Kidney tubule cell (primary cell): ENCODE measurements around the gene CRIP1.

Source experiments
- DNase-seq: peaks from one replicate; pipeline ENCODE4 v3.0.0-alpha.2; 2018; ENCODE audit warnings: low spot score

CRIP1 gene

DNA sequence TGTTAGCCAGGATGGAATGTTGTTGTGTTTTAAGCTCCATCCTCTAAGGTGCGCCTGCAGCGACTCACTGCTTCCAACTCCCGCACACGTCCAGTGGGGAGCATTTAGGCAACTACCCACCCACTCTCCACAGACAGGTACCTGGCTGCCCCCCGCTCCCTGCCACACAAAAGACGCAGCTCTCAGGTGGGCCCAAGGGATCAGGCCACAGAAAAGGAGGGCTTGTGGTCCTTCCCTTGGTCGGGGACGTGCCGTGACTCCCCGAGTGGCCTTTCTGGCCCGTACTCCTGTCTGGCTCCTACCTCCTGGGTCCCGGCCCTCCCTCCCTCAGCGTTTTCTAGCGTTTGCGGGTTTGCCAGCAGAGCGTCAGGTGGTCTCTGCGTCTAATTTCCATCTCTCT, 20.6 kb downstream of the CRIP1 start:
- no peak for DNase-seq

- DNase-seq: no peak
Observed at GRCh38 chr14:105508069-105508468, 21.4 kb downstream of the CRIP1 start.

DNA sequence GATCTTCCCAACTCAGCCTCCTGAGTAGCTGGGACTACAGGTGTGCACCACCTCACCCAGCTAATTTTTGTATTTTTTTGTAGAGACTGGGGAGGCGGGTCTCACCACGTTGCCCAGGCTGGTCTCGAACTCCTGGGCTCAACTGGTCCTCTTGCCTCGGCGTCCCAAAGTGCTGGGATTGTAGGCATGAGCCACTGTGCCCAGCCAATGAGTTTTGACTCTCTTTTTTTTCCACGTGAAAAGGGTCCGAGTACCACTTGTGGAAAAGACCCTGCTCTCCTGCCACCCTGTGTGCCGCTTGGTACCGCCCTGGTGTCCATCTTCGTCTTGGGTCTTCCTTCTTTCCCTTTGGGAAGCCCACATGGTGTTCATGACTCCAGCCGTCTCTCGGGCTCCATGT, 21.9 kb downstream of the CRIP1 start:
- DNase-seq: no peak

DNA sequence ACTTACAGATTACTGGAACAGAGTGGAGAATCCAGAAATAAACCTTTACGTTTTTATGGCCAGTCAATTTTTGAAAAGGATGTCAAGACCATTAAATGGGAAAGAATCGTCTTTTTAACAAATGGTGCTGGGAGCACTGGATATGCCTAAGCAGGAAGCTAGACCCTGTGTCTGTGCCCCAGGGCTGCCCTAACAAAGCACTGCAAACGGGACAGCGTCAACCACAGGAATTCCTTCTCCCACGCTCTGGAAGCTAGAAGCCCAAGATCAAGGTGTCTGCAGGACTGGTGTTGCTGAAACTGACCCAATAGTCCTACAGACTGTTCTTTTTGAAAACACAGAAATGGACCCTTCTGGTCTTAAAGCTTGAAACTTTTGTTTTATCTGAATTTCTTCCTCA, 30.4 kb downstream of the CRIP1 start:
- no peak for DNase-seq

DNA sequence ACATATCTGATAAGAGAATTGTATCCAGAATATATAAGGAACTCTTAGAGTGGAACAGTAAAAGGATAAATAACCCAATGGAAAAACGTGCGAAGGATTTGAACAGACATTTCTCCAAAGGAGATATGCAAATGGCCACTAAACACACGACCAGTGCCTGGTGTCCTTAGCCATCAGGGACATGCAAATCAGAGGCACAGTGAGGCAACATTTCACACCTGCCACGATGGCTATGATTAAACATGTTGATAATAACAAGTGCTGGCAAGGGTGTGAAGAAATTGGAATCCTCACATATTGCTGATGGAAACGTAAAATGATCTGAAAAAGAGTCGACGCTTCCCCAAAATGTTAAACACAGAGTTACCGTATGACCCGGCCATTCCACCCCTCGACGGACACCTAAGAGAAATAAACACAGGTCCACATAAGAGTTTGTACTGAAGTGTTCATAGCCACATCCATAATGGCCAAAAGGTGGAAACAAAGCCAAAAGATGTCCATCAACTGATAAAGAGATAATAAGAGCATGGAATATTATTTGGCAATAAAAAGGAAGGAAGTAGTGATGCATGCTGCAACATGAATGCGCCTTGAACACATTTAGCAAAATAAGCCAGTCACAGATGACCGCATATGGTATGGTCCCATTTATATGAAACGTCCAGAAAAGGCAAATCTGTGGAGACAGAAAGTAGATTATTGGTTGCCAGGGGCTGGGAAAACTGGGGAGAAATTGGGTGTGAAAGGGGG, 33.4 kb downstream of the CRIP1 start:
- no peak for DNase-seq

- DNase-seq: no peak
Observed at GRCh38 chr14:105525326-105525725, 38.6 kb downstream of the CRIP1 start.

DNA sequence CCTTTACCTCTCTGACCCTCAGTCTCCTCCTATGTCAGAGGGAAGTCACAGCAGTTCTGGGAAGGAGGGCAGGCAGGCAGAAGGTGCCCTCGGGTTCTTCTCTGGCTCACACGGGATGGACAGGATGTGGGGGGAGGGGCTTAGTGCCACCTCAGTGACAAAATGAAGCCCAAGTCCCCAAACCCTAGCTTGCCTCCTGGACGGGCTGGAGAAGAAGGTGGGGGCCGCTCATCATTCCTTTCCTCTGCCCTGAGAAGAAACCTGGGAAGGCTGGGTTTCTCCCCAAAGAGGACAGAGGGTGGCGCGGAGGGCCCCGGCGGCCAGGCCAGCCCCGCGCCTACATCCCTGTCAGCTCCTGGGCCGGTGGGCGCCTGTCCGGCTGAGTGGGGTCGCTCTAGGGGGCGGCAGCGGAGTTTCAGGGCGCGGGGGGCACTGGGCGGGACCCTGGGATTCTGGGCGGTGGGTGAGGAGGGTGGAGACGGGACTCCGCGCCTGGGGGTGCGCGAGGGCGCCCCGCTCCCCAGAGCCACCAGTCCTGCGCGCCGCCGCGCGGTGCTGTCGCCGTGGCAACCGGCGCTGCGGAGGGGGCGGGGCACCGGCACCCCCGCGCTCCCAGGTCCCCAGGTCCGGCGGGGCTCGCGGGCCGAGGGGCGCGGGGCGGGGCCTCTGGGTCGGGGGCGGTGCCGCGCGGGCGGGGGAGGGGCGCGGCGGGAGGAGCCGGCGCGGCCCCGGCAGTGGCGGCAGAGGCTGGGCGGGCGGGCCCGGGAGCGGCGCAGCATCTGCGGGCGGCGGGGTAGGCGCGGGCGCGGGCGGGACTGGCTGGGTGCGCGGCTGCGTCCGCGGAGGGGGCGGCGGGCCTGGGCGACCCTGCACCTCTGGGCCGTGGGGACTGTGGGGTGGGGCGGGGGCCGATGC, 39.4 kb downstream of the CRIP1 start, which contains the start of gene TMEM121:
Gene TMEM121 (plus strand): TSS at position 723 of the 915 bp plus-strand sequence. CDS start 2,252 bp downstream, outside the sequence.
- no peak for DNase-seq

- no peak for DNase-seq
Observed at GRCh38 chr14:105526776-105527380, 40.2 kb downstream of the CRIP1 start.

DNA sequence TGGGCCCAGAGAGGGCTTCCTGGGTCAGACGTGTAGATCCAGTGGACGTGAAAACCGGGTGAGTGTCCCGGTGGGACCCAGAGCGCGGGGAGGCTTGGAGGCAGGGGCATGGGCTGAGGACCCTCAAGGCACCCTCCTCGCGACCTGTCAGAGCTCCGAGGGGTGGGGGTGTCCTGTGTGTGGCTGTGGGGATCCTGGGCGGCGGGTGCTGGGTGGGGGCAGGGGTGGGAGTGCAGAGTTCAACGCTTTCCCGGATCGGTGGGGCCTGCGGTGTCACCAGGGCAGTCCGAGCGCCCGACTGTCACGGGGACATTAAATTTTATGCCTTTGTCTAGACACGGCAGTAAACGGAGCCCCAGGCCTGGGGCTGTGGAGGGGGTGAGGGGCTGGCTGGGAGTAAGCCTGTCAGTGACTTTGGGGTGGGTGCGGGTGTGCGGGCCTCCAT, 40.7 kb downstream of the CRIP1 start:
- DNase-seq: no peak

DNA sequence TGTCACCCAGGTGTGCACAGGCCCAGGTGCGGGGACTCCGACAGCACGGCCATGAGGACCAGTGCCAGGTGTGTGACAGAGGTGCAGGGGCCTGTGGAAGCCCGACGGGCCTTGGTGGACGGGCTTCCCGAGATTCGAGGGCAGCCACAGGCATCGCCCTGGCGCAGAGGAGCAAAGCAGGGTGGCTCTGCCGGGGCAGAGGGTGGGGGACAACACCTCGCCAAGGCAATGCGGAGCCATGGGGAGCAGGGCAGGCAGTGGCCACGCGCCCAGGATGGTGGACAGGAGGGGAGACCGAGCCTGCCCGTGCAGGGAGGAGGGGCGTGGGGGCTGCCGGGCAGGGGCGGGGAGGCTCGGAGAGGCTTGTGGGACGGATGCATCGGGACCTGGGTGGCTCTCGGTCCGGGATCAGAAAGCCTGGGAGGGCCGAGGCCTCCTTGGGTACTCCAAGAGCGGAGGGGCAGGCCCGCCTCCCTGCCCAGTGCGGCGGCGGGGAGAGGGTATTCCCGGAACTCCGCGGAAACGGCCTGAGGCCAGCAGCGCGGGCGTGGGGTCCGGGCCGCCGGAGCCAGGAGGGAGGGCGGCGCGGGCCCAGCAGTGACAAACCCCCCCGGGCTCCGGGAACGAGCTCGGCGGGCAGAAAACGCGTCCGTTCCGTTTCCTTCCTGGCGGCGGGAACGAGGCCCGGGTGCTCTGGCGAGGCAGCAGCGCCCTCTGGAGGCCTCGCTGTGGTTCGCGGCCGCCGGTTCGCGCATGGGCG, 41.3 kb downstream of the CRIP1 start:
- DNase-seq: peak; percentile 73

GRCh38 chr14:105528586-105529318, 42.1 kb downstream of the CRIP1 start:
- no peak for DNase-seq

GRCh38 chr14:105529319-105529568, 42.6 kb downstream of the CRIP1 start:
- no peak for DNase-seq

DNA sequence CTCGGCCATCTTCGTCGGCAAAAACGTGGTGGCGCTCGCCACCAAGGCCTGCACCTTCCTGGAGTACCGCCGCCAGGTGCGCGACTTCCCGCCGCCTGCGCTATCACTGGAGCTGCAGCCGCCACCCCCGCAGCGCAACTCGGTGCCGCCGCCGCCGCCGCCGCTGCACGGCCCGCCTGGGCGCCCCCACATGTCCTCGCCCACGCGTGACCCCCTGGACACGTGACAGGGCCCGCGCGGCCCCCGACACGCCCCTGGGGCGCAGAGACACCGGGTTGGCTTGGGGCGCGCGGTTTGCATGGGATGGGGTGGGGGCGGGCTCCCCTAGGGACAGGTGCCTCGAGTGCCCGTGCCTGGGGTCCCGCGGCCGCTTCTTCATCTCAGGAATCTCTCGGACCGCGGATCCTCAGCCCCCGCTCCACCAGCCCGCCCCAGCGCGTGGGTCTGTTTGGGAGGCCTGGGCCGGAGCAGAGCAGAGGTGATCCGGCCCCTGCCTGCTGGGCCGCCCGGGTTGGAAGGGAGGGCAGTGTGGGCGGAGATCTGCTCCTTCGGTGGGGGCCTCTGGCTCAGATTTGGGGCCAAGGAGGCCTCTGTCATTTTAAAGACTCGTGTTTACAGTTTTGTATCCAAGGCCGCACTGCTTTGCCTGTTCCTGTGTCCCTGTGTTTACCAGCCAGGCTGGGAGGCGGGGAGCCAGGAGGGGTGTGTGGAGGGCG, 43.0 kb downstream of the CRIP1 start:
- DNase-seq: no peak

DNA sequence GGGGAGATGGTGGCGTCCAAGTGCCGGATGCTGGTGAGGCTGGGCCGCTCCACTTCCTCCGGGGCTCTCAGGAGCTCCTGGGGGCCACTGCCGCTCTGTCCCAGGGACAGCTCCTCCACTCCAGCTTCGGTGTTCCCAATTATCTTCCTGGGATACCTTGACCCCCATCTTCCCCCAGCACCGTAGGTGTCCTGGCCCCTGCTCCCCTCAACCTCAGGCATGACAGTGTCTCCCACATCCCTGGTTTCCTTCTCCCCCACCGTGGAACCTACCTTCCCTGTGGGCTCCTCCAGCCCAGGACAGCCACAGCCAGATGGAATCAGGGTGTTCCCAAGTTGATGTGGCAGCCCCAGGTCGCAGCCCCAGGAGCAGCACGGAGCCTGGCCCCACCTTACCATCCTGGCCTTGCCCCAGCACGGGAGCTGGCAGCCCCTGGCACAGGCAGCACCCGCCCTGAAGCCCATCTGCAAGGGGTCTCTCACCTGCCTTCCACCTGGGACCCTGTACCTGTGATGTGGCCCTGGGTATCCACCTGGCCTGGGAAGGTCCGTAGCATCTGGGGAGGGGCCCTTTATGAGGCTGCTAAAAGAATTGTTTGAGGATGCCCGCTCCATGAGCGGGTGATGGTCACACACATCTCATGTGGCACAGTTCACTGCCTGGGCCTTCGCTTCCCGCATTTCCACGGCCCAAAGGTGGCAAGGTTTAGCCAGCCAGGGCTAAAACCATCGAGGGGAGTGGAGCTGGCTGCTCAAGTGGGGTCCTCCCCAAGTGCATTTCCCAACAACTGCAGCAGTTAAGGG, 43.8 kb downstream of the CRIP1 start:
- no peak for DNase-seq

DNA sequence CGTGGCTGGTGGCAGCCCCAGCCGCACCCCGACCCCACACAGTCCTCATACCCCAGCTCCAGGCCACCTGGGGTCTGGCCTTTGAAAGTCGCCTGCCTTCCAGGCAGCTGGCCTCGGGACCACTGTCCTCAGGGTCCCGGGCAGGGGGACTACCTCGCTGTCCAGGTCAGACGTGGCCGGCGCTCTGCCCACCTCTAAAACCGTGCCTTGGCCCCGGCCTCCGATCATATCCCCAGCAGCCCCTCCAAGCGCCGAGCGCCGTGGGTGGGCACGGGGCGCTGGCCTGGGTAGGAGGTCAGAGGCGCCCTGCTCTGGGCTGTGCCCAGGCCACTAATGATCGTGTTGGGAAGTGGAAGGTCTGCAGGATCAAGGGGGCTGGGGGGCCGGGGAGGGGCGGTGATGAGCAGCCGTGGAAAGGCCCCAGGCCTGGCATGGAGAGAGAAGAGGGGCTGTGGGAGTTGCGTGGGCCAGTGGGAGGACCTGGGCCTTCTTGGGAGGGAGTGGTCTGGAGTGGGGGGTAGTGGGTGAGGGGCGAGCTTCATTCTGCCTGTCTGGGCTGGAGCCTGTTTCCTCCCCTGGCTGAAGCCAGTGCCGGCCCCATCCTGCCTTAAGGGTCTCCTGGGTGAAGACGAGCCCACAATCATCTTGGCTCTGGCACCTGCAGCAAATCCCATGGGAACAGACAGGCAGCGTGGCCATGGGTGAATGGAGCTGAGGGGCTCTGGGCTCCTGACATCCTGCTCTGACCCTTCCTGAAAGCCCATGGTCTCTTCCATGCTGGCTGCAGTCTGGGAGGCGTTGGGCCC, 44.6 kb downstream of the CRIP1 start:
- no peak for DNase-seq

- DNase-seq: no peak
Observed at GRCh38 chr14:105531894-105532623, 45.4 kb downstream of the CRIP1 start.

GRCh38 chr14:105532735-105533141, 46.1 kb downstream of the CRIP1 start:
- DNase-seq: no peak

DNA sequence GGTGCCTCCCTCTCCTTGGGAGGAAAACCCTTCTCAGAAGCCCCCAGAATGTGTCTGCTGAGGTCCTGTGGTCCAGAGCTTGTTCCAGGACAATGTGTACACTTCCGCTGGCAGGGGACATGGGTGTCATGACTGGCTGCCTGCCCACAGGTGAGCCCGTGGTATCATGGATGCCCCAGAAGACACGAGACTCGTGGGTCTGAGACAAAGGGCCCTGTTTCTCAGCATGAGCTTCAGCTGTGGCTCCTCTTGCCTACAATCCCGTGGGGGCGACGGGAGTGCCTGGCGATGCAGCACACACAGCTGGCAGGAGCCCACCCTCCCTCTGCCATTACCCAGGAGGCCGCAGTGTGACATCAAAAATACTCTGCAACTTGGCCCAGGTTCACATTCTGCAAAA, 46.7 kb downstream of the CRIP1 start:
- no peak for DNase-seq
